ENCODE data around the gene KMT2B.

KMT2B gene

GRCh38 chr19:35740423-35741202, 22.8 kb downstream of the KMT2B start:
- TF ChIP-seq REST (IDR thresholded peaks at IDR 0.05; ENCODE audit: low read depth) (no peak), CEBPB (IDR thresholded peaks at IDR 0.05) (peak; percentile 89), TAF1 (IDR thresholded peaks at IDR 0.05; ENCODE audit: low read depth) (0 out of 2 replicates have a peak, but pooled peaks have one; percentile 24), TEAD4 (IDR thresholded peaks at IDR 0.05) (peak; percentile 15; the same call in 1 of the 2 replicates), EGR1 (IDR thresholded peaks at IDR 0.05) (0 out of 2 replicates have a peak, but pooled peaks have one; percentile 27), CREB1 (IDR thresholded peaks at IDR 0.05; ENCODE audit: low read depth) (no peak), FOXM1 (IDR thresholded peaks at IDR 0.05; ENCODE audit: borderline replicate concordance, low read depth) (no peak), YY1 (IDR thresholded peaks at IDR 0.05; ENCODE audit: low read depth) (no peak), TCF12 (IDR thresholded peaks at IDR 0.05; ENCODE audit: low read depth) (no peak; the same call in 1 of the 2 replicates), NFIC (IDR thresholded peaks at IDR 0.05) (peak; percentile 34; the same call in 1 of the 2 replicates), ZBTB7A (IDR thresholded peaks at IDR 0.05; ENCODE audit: low read depth) (peak; percentile 83; the same call in 1 of the 2 replicates), RAD21 (IDR thresholded peaks at IDR 0.05; ENCODE audit: low read depth) (peak; percentile 9; the same call in 1 of the 2 replicates), MAX (IDR thresholded peaks at IDR 0.05) (peak; percentile 79), EP300 (IDR thresholded peaks at IDR 0.05; ENCODE audit: borderline replicate concordance) (no peak)
- TF ChIP-seq, protein P1, sequence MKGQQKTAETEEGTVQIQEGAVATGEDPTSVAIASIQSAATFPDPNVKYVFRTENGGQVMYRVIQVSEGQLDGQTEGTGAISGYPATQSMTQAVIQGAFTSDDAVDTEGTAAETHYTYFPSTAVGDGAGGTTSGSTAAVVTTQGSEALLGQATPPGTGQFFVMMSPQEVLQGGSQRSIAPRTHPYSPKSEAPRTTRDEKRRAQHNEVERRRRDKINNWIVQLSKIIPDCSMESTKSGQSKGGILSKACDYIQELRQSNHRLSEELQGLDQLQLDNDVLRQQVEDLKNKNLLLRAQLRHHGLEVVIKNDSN (IDR thresholded peaks at IDR 0.05): no peak

DNA sequence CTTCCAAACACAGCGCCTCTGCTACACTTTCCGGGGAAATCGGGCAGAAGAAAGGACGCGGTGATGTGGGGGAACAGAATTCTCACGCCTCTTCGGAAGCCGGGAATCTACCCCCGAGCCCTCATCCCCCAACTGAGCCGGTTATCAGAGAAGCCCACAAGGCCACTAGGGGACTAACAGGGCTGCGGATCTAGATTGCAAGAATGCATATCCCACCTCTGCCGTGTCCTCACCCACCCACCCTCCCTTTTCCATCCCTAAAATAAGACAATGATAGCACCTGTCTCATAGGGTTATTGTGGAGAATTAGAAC, 23.4 kb downstream of the KMT2B start:
- TF ChIP-seq EGR1 (IDR thresholded peaks at IDR 0.05) (no peak), TAF1 (IDR thresholded peaks at IDR 0.05; ENCODE audit: low read depth) (no peak), YY1 (IDR thresholded peaks at IDR 0.05; ENCODE audit: low read depth) (no peak), CEBPB (IDR thresholded peaks at IDR 0.05) (no peak)
- TF ChIP-seq, protein P1 (IDR thresholded peaks at IDR 0.05): no peak

DNA sequence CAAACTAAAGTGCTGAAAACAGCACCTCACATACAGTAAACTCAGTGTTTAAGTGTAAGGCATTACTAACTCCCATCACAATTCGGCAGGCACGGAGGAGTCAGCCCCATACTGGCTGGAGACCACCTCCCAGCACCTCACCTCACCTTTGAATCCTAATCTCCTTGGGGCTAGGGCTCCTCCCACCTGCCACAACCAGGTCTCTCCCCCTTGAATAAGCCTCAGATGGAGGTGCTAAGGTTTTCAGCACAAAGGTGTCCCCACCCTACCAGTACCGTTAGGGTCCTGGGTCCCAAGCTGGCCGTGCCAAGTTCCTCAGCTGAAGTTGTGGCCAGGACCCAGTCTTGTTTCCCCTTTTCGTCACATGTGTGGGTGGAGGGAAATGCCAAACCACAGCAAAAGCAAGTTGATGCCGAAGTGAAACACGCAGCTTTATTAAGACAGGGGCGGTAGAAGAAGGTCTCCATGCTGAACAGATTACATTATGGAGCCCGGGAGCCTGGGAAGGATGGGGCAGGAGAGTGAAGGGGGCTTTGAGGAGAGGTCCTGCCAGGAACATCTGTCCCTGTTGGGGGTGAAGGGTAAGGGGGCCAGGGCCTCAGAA, 24.4 kb downstream of the KMT2B start, which contains the start of gene IGFLR1:
Gene IGFLR1 (minus strand): TSS at position 332 of the 604 bp plus-strand sequence. CDS start 1,272 bp downstream, outside the sequence.
- TF ChIP-seq RAD21 (IDR thresholded peaks at IDR 0.05; ENCODE audit: low read depth): no peak
- TF ChIP-seq CREB1 (IDR thresholded peaks at IDR 0.05; ENCODE audit: low read depth): no peak
- TF ChIP-seq NFIC (IDR thresholded peaks at IDR 0.05): no peak
- TF ChIP-seq ZBTB7A (IDR thresholded peaks at IDR 0.05; ENCODE audit: low read depth): no peak
- TF ChIP-seq FOXM1 (IDR thresholded peaks at IDR 0.05; ENCODE audit: borderline replicate concordance, low read depth): no peak
- TF ChIP-seq EP300 (IDR thresholded peaks at IDR 0.05; ENCODE audit: borderline replicate concordance): no peak
- no peak for TF ChIP-seq EGR1 (IDR thresholded peaks at IDR 0.05)
- no peak for TF ChIP-seq MAX (IDR thresholded peaks at IDR 0.05)
- no peak for TF ChIP-seq REST (IDR thresholded peaks at IDR 0.05; ENCODE audit: low read depth)

DNA sequence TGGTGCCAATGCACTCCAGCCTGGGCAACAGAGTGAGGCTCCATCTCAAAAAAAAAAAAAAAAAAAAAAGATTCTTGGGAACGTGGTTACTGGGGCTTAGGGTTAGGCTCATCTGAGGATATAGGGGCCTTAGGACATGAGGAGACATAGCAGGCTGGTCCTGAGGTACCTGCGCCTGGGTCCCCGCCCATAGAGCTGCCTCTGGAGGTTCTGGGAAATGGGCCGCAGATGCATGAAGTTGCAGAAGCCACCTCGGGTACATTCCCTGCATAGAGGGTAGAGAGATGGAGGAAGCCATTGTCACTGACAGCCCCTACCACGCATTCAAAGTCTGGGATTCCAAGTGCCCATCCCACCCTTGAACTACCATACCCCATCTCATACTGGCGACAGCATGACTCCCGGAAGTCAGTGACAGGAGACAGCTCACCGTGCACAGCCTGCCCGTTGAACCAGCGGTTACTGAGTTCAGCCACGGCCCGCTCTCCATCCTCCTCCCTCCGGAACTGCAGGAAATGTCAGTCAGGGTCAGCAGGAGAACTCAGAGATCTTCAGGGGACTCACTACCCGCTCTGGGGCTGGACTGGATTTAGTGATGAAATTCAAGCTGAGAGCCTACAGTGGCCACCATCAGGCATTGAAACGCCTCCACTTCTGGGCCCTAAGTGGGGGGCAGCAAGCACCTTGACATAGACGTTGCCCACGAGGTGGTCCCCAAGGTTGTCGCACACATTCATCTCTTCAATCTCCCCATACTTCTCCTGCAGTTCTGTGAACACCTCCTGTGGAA, 26.0 kb downstream of the KMT2B start:
- no peak for TF ChIP-seq CEBPB (IDR thresholded peaks at IDR 0.05)
- no peak for TF ChIP-seq MAX (IDR thresholded peaks at IDR 0.05)
- TF ChIP-seq TEAD4 (IDR thresholded peaks at IDR 0.05): no peak
- TF ChIP-seq NFIC (IDR thresholded peaks at IDR 0.05): no peak
- TF ChIP-seq, protein P1 (IDR thresholded peaks at IDR 0.05): no peak
- TF ChIP-seq YY1 (IDR thresholded peaks at IDR 0.05; ENCODE audit: low read depth): no peak
- no peak for TF ChIP-seq ZBTB7A (IDR thresholded peaks at IDR 0.05; ENCODE audit: low read depth)
- TF ChIP-seq FOXM1 (IDR thresholded peaks at IDR 0.05; ENCODE audit: borderline replicate concordance, low read depth): no peak
- no peak for TF ChIP-seq REST (IDR thresholded peaks at IDR 0.05; ENCODE audit: low read depth)
- TF ChIP-seq TAF1 (IDR thresholded peaks at IDR 0.05; ENCODE audit: low read depth): no peak
- no peak for TF ChIP-seq EP300 (IDR thresholded peaks at IDR 0.05; ENCODE audit: borderline replicate concordance)
- no peak for TF ChIP-seq EGR1 (IDR thresholded peaks at IDR 0.05)
- no peak for TF ChIP-seq CREB1 (IDR thresholded peaks at IDR 0.05; ENCODE audit: low read depth)
- no peak for TF ChIP-seq TCF12 (IDR thresholded peaks at IDR 0.05; ENCODE audit: low read depth)
- TF ChIP-seq RAD21 (IDR thresholded peaks at IDR 0.05; ENCODE audit: low read depth): no peak
